Sigmoid colon (tissue), 7 donors: ENCODE measurements around the gene SLC25A1. TPM values are rescaled to one million over a fixed set of nuclear protein-coding genes. Genes with fewer than 3 reads are reported as not detected.

ENCODE experiments used
- polyA plus RNA-seq, 3 donors: library from polyadenylated mRNA; stranded (reverse); fragments of 200-250 nt; gene quantifications; one replicate each; pipeline ENCODE4 v1.2.3, GENCODE V29; 2013
- total RNA-seq, 4 donors: library from RNA; depleted of rRNA; stranded (reverse); fragments of >200 nt; gene quantifications; one replicate each; pipeline ENCODE4 v1.1.0, GENCODE V29; 2016
- donor health status: healthy with polysubstance abuse.
- donor health status: Bipolar disorder and iron deficiency.
- donor health status: healthy.

Gene SLC25A1
- total and polyA plus RNA-seq, 7 donors: 28.2 to 146 (median 45.3) TPM

Other genes with a start within 250 kb of the SLC25A1 start
- gene PRODH, start 242.4 kb downstream of the SLC25A1 start, total RNA-seq: 1 to 10 TPM; 2.5 to 4.8 (median 3.6) TPM
- gene PRODH, start 242.4 kb downstream of the SLC25A1 start, polyA plus RNA-seq: 1 to 10 TPM in 1 of 3 donors, not detected in 2; 2.9 TPM
- 10 to 100 TPM; 25.5 to 36.8 (median 32.7) TPM for gene DGCR2, start 56.3 kb downstream of the SLC25A1 start, total RNA-seq
- gene DGCR2, start 56.3 kb downstream of the SLC25A1 start, polyA plus RNA-seq: 10 to 100 TPM in 2 of 3 donors, 1 to 10 TPM in 1; 7.2 to 68.7 (median 11.8) TPM
- not detected for gene TSSK2, start 47.4 kb downstream of the SLC25A1 start, total RNA-seq
- gene TSSK2, start 47.4 kb downstream of the SLC25A1 start, polyA plus RNA-seq: under 1 TPM in 1 of 3 donors, not detected in 2; 0.12 TPM
- gene ESS2, start 34.1 kb downstream of the SLC25A1 start, total RNA-seq: 10 to 100 TPM; 12.9 to 15.5 (median 14.0) TPM
- 10 to 100 TPM in 1 of 3 donors, 1 to 10 TPM in 2; 7.2 to 12.9 (median 7.4) TPM for gene ESS2, start 34.1 kb downstream of the SLC25A1 start, polyA plus RNA-seq
- not detected for gene GSC2, start 28.4 kb downstream of the SLC25A1 start, total RNA-seq
- not detected for gene GSC2, start 28.4 kb downstream of the SLC25A1 start, polyA plus RNA-seq
- 1 to 10 TPM; 2.4 to 5.0 (median 4.0) TPM for gene CLTCL1, start 113.0 kb upstream of the SLC25A1 start, total RNA-seq
- 1 to 10 TPM in 2 of 3 donors, under 1 TPM in 1; 0.92 to 2.3 (median 1.8) TPM for gene CLTCL1, start 113.0 kb upstream of the SLC25A1 start, polyA plus RNA-seq